H1 (cell line): ENCODE data around the gene KCNQ1. TPM values are rescaled to one million over a fixed set of nuclear protein-coding genes. Genes with fewer than 3 reads are reported as not detected.

Experiments used
- CTCF ChIA-PET: fragments of 300-600 bp; sonication (Branson Sonifier 250); formaldehyde crosslinking; loops from one replicate; lab custom pipeline; 2021; ENCODE audit not compliant: partially characterized antibody; lab: Charles Lee
- POLR2A ChIA-PET: fragments of 300-600 bp; sonication (Branson Sonifier 250); formaldehyde crosslinking; loops from one replicate; lab custom pipeline; 2021; ENCODE audit warnings: inconsistent platforms; ENCODE audit not compliant: partially characterized antibody; lab: Charles Lee
- DNase-seq, 2 experiments: peaks; one replicate each; pipeline versions ENCODE4 v3.0.0 to v3.0.0-alpha.2; 2010 to 2022; ENCODE audit warnings: low spot score in 2 of 2, low read depth in 1 of 2, mixed read lengths in 1 of 2
- FAIRE-seq: peaks from 2 replicates; lab custom pipeline; 2011; peaks lifted over from hg19 to GRCh38; lab: Jason Lieb, UNC
- H2AFZ ChIP-seq: 2 replicates; pipeline ENCODE4 v1.8.1; 2012; ENCODE audit warnings: low read length, inconsistent platforms
- H2AK5ac ChIP-seq: 2 replicates; pipeline ENCODE4 v1.6.1; 2013; ENCODE audit warnings: low read depth, low read length
- H2BK120ac ChIP-seq: replicated peaks from 2 replicates; pipeline ENCODE3; 2013; ENCODE audit warnings: low read depth, low read length, inconsistent platforms
- H2BK12ac ChIP-seq: 2 replicates; pipeline ENCODE4 v1.6.1; 2013; ENCODE audit warnings: low read depth, low read length
- H2BK15ac ChIP-seq: 2 replicates; pipeline ENCODE4 v1.6.1; 2013; ENCODE audit warnings: low read length
- H2BK20ac ChIP-seq: 2 replicates; pipeline ENCODE4 v1.6.1; 2013; ENCODE audit warnings: low read length
- H2BK5ac ChIP-seq: 2 replicates; pipeline ENCODE4 v1.6.1; 2013; ENCODE audit warnings: low read depth, low read length
- H3K14ac ChIP-seq: 2 replicates; pipeline ENCODE4 v1.6.1; 2013; ENCODE audit warnings: inconsistent platforms; ENCODE audit not compliant: insufficient read length
- H3K18ac ChIP-seq: 2 replicates; pipeline ENCODE4 v1.6.1; 2013; ENCODE audit warnings: low read length; ENCODE audit errors: extremely low read depth
- H3K23ac ChIP-seq: 2 replicates; pipeline ENCODE4 v1.6.1; 2013; ENCODE audit warnings: inconsistent platforms; ENCODE audit not compliant: insufficient read length
- H3K23me2 ChIP-seq: 2 replicates; pipeline ENCODE4 v1.6.1; 2013; ENCODE audit warnings: low read depth, low read length
- H3K27ac ChIP-seq: 2 replicates; pipeline ENCODE4 v1.6.1; 2011; ENCODE audit warnings: low read depth, low read length, inconsistent platforms
- H3K27me3 ChIP-seq, 4 experiments: replicated peaks in 1 of 4; 1 replicate in 1 of 4; 2 replicates in 3 of 4; pipeline versions ENCODE4 v1.6.1 to v1.8.1; 2011 to 2013; ENCODE audit warnings: low read length in 3 of 4, mild to moderate bottlenecking in 3 of 4, inconsistent platforms in 2 of 4, mixed read lengths in 2 of 4, moderate library complexity in 1 of 4; ENCODE audit not compliant: control insufficient read depth in 3 of 4, insufficient read depth in 3 of 4; ENCODE audit errors: extremely low read depth in 1 of 4
- H3K36me3 ChIP-seq, 4 experiments: 2 replicates each; pipeline versions ENCODE4 v1.6.1 to v1.8.1; 2011 to 2013; ENCODE audit warnings: mild to moderate bottlenecking in 4 of 4, low read length in 3 of 4, moderate library complexity in 2 of 4, control low read depth in 1 of 4, inconsistent platforms in 1 of 4; ENCODE audit not compliant: insufficient read depth in 4 of 4, control insufficient read depth in 2 of 4
- H3K4ac ChIP-seq: replicated peaks from 2 replicates; pipeline ENCODE3; 2013; ENCODE audit warnings: low read length, low read depth, mixed read lengths, inconsistent platforms; ENCODE audit not compliant: insufficient read length
- H3K4me1 ChIP-seq, 4 experiments: replicated peaks in 1 of 4; 1 replicate in 1 of 4; 2 replicates in 3 of 4; pipeline versions ENCODE4 v1.6.1 to v1.8.1; 2011 to 2013; ENCODE audit warnings: low read length in 3 of 4, inconsistent platforms in 2 of 4, mixed read lengths in 1 of 4; ENCODE audit not compliant: insufficient read depth in 4 of 4, control insufficient read depth in 3 of 4
- H3K4me2 ChIP-seq, 2 experiments: 2 replicates each; pipeline versions ENCODE4 v1.6.1 to v1.8.1; 2011 to 2013; ENCODE audit warnings: low read depth in 2 of 2, low read length in 2 of 2, control low read depth in 1 of 2, inconsistent platforms in 1 of 2, mild to moderate bottlenecking in 1 of 2; ENCODE audit not compliant: insufficient read depth in 1 of 2
- H3K4me3 ChIP-seq, 4 experiments: fragments of 200-600, 300-600 bp in 1 of 4; sonication (generic), shearing (Covaris generic), sonication (Bioruptor Twin) in 1 of 4; 2 replicates each; pipeline versions ENCODE4 v1.5.1 to v1.8.1; 2011 to 2016; ENCODE audit warnings: low read length in 4 of 4, low read depth in 3 of 4, control low read depth in 2 of 4, inconsistent platforms in 2 of 4, mild to moderate bottlenecking in 2 of 4, mixed read lengths in 1 of 4, moderate library complexity in 1 of 4; ENCODE audit not compliant: insufficient read depth in 2 of 4; ENCODE audit errors: extremely low read depth in 1 of 4
- H3K56ac ChIP-seq: replicated peaks from 2 replicates; pipeline ENCODE3; 2013; ENCODE audit warnings: low read depth, mild to moderate bottlenecking, mixed read lengths, low read length, inconsistent platforms; ENCODE audit not compliant: insufficient read length
- H3K79me1 ChIP-seq: 2 replicates; pipeline ENCODE4 v1.6.1; 2013; ENCODE audit warnings: low read depth, low read length, control low read depth
- H3K79me2 ChIP-seq, 2 experiments: 2 replicates each; pipeline versions ENCODE4 v1.6.1 to v1.8.1; 2012 to 2013; ENCODE audit warnings: low read length in 2 of 2, mild to moderate bottlenecking in 2 of 2, inconsistent platforms in 1 of 2; ENCODE audit not compliant: insufficient read depth in 2 of 2, control insufficient read depth in 1 of 2
- H3K9ac ChIP-seq, 4 experiments: replicated peaks in 1 of 4; 1 replicate in 1 of 4; 2 replicates in 3 of 4; pipeline versions ENCODE4 v1.6.1 to v1.8.1; 2011 to 2013; ENCODE audit warnings: low read depth in 3 of 4, low read length in 3 of 4, control low read depth in 2 of 4, mild to moderate bottlenecking in 2 of 4, moderate library complexity in 2 of 4, inconsistent platforms in 1 of 4; ENCODE audit errors: extremely low read depth in 1 of 4
- H3K9me3 ChIP-seq, 2 experiments: 2 replicates each; pipeline versions ENCODE4 v1.6.1 to v1.8.1; 2012 to 2013; ENCODE audit warnings: mild to moderate bottlenecking in 2 of 2, moderate library complexity in 2 of 2, control low read depth in 1 of 2, inconsistent platforms in 1 of 2, low read depth in 1 of 2, low read length in 1 of 2, mixed read lengths in 1 of 2; ENCODE audit not compliant: insufficient read depth in 2 of 2
- H4K20me1 ChIP-seq, 2 experiments: replicated peaks in 1 of 2; 2 replicates each; pipeline versions ENCODE3 to v1.8.1; 2011 to 2013; ENCODE audit warnings: inconsistent platforms in 2 of 2, low read length in 2 of 2, mild to moderate bottlenecking in 1 of 2; ENCODE audit not compliant: insufficient read depth in 2 of 2, control insufficient read depth in 1 of 2
- H4K5ac ChIP-seq: 2 replicates; pipeline ENCODE4 v1.6.1; 2013; ENCODE audit warnings: low read length, low read depth, mixed read lengths, inconsistent platforms; ENCODE audit not compliant: insufficient read length
- H4K8ac ChIP-seq: 2 replicates; pipeline ENCODE4 v1.8.0; 2013; ENCODE audit warnings: mild to moderate bottlenecking, moderate library complexity, low read length, inconsistent platforms; ENCODE audit not compliant: insufficient read depth; ENCODE audit errors: extremely low read depth
- H4K91ac ChIP-seq: replicated peaks from 2 replicates; pipeline ENCODE3; 2013; ENCODE audit warnings: low read length, mixed read lengths, inconsistent platforms; ENCODE audit not compliant: insufficient read length
- E2F6 ChIP-seq: IDR thresholded peaks from 2 replicates; pipeline ENCODE4 v1.6.1; 2012; ENCODE audit warnings: inconsistent platforms
- GTF2F1 ChIP-seq: IDR thresholded peaks from 2 replicates; pipeline ENCODE4 v1.6.1; 2012; ENCODE audit warnings: low read depth, low read length, improper control_type of control experiment, borderline replicate concordance
- HDAC2 ChIP-seq, 2 experiments: fragments of 300-600 bp in 1 of 2; sonication (generic) in 1 of 2; IDR thresholded peaks; 2 replicates each; pipeline ENCODE4 v1.6.1; 2011 to 2012; ENCODE audit warnings: low read depth in 2 of 2, low read length in 2 of 2, mild to moderate bottlenecking in 2 of 2, moderate library complexity in 2 of 2, borderline replicate concordance in 1 of 2, inconsistent platforms in 1 of 2
- HDAC6 ChIP-seq: IDR thresholded peaks from one replicate; pipeline ENCODE4 v1.7.1; 2012; ENCODE audit warnings: low read depth, mild to moderate bottlenecking, inconsistent platforms, low read length, moderate library complexity
- NANOG ChIP-seq: IDR thresholded peaks from 2 replicates; pipeline ENCODE4 v1.6.1; 2011; ENCODE audit warnings: low read length, low read depth, mild to moderate bottlenecking, inconsistent platforms; ENCODE audit not compliant: insufficient read depth, poor library complexity, severe bottlenecking
- SP4 ChIP-seq: IDR thresholded peaks from 2 replicates; pipeline ENCODE4 v1.6.1; 2012; ENCODE audit warnings: low read length, inconsistent platforms
- SRF ChIP-seq: IDR thresholded peaks from 2 replicates; pipeline ENCODE4 v1.6.1; 2011; ENCODE audit warnings: mild to moderate bottlenecking, low read depth, low read length, moderate library complexity
- TBP ChIP-seq: IDR thresholded peaks from 2 replicates; pipeline ENCODE4 v1.6.1; 2011; ENCODE audit warnings: low read depth, low read length, improper control_type of control experiment
- ZNF274 ChIP-seq: IDR thresholded peaks from 2 replicates; pipeline ENCODE4 v1.7.0; 2012; ENCODE audit warnings: low read length, borderline replicate concordance; ENCODE audit errors: extremely low read depth
- WGBS, 2 experiments: shearing (Covaris generic) in 1 of 2; methylation state at CpG; one replicate each; pipeline versions ENCODE4 v1.1.6 to v1.1.7; 2013 to 2015; ENCODE audit warnings: low lambda C conversion rate in 2 of 2, mixed read lengths in 2 of 2, inconsistent platforms in 1 of 2, low coverage in 1 of 2, missing lambda C conversion rate in 1 of 2; ENCODE audit not compliant: insufficient replicate concordance in 2 of 2, insufficient coverage in 1 of 2, insufficient read length in 1 of 2; ENCODE audit errors: extremely low coverage in 1 of 2, missing lambda C conversion rate in 1 of 2; 5-methylcytosine and 5-hydroxymethylcytosine counted together
- polyA plus RNA-seq, 7 experiments: library from polyadenylated mRNA; depleted of rRNA in 3 of 7; stranded (reverse) in 5 of 7; unstranded in 2 of 7; fragments of >200 nt in 5 of 7; fragments of 200-250 nt in 2 of 7; gene quantifications; 1 replicate in 5 of 7; 2 replicates in 1 of 7; 4 replicates in 1 of 7; pipeline versions ENCODE4 v1.2.1 to v1.2.3, GENCODE V29; 2011 to 2013; ENCODE audit warnings: missing spikeins in 2 of 7, mixed read lengths in 2 of 7
- total RNA-seq: library from RNA; stranded (reverse); fragmentation: NEBNext Ultra II Directional; extraction: Animal tissue kit (Norgen Biotek cat#: 25700); gene quantifications from 2 replicates; pipeline ENCODE4 v1.2.1, GENCODE V29; 2021

The KCNQ1 gene
- total and polyA plus RNA-seq, 2 of the 8 experiments (the other 6 are each of a cell fraction or from before 2014, with no cell fraction given) = 1.9 to 2.0 TPM

GRCh38 chr11:2569731-2570210 lies 125.0 kb downstream of the KCNQ1 start:
- Histone ChIP-seq H2BK15ac (no peak overlapping the region), H3K4me2 (no peak overlapping the region), H4K5ac (no peak overlapping the region), H4K91ac (no peak overlapping the region), H3K56ac (no peak overlapping the region), H2AK5ac (no peak overlapping the region), H4K8ac (no peak overlapping the region), H3K36me3 (no peaks in the 10 kb centered on the region), H3K18ac (no peak overlapping the region), H3K14ac (no peak overlapping the region), H3K23ac (no peak overlapping the region), H2BK12ac (no peak overlapping the region), H3K79me1 (no peaks in the 10 kb centered on the region), H2BK20ac (no peak overlapping the region), H4K20me1 (peaks cover 0 to 3% of the 10 kb centered on the region in 2 experiments), H2BK120ac (no peak overlapping the region), H3K27me3 (peaks cover 0 to 56% (median 35%) of the 10 kb centered on the region in 4 experiments; a peak in 6 of 7 replicates), H3K27ac (no peak overlapping the region), H2BK5ac (no peak overlapping the region), H2AFZ (no peak overlapping the region), H3K4ac (no peak overlapping the region), H3K4me1 (no peaks in the 10 kb centered on the region; a peak in 1 of 7 replicates)
- 91% methylated on average over 10 of the region's 10 CpGs; no CpG with 5 or more reads in 1 of the 2 experiments for WGBS, 2 experiments
- ChIA-PET POLR2A (interaction anchor here (0.9 kb wide), 1 partner anchor 14 kb away, joined by 3 read pairs; no protein-coding TSS in a partner anchor), CTCF (interaction anchor here (1.5 to 7.6 kb wide), 3 partner anchors 9 to 320 kb away, joined by 6 to 51 read pairs (median 8); no protein-coding TSS in a partner anchor)
- no peak for TF ChIP-seq TBP
- no peak for TF ChIP-seq HDAC6
- no peak for TF ChIP-seq NANOG
- TF ChIP-seq E2F6 = no peak
- TF ChIP-seq ZNF274 = no peak
- no peak for TF ChIP-seq SP4
- TF ChIP-seq SRF = no peak
- no peak for TF ChIP-seq GTF2F1
- TF ChIP-seq HDAC2 (IDR thresholded peaks at IDR 0.05; ENCODE audit: borderline replicate concordance in 1 of 2, low read depth in 2 of 2, low read length in 2 of 2) = no peak
- TF ChIP-seq, all 59 proteins: peak for 0
- no peak overlapping the region for H3K4me3 ChIP-seq
- no peaks in the 10 kb centered on the region for H3K23me2 ChIP-seq
- DNase-seq (no peak), FAIRE-seq (no peak)
- H3K79me2 ChIP-seq = no peaks in the 10 kb centered on the region
- H3K9me3 ChIP-seq = peaks cover 0 to 6% of the 10 kb centered on the region in 2 experiments; a peak in 1 of 4 replicates
- H3K9ac ChIP-seq = no peak overlapping the region
